Superior temporal gyrus (tissue), 1 donor: ENCODE data around the gene CAVIN3.

ENCODE experiments used
- DNase-seq: peaks from one replicate; pipeline ENCODE4 v3.0.0-alpha.2; 2016; ENCODE audit errors: extremely low spot score

CAVIN3 gene

GRCh38 chr11:6320411-6321155 is at the start of gene CAVIN3:
Gene CAVIN3, minus strand, starts transcription at chr11:6320501. Its CDS starts 25 bp downstream, at chr11:6320476.
- DNase-seq: no peak

- DNase-seq: peak; percentile 1
Observed at GRCh38 chr11:6365659-6366058, 45.4 kb upstream of the CAVIN3 start.

- peak; percentile 79 for DNase-seq
Observed at GRCh38 chr11:6362873-6363678, 42.8 kb upstream of the CAVIN3 start.

GRCh38 chr11:6362185-6362872 is 42.0 kb upstream of the CAVIN3 start:
- DNase-seq: peak; percentile 3

GRCh38 chr11:6360183-6360582 is 39.9 kb upstream of the CAVIN3 start:
- no peak for DNase-seq

GRCh38 chr11:6357222-6357621 is 36.9 kb upstream of the CAVIN3 start:
- DNase-seq: peak; percentile 67

GRCh38 chr11:6356503-6357055 is 36.3 kb upstream of the CAVIN3 start:
- DNase-seq: peak; percentile 7

- DNase-seq: peak; percentile 4
Observed at GRCh38 chr11:6354651-6355485, 34.6 kb upstream of the CAVIN3 start.

GRCh38 chr11:6353367-6353987 is 33.2 kb upstream of the CAVIN3 start:
- DNase-seq: peak; percentile 63

- DNase-seq: no peak
Observed at GRCh38 chr11:6351782-6352382, 31.6 kb upstream of the CAVIN3 start.

GRCh38 chr11:6350486-6350885 is 30.2 kb upstream of the CAVIN3 start:
- peak; percentile 42 for DNase-seq

GRCh38 chr11:6350043-6350442 is 29.7 kb upstream of the CAVIN3 start:
- no peak for DNase-seq

GRCh38 chr11:6345366-6345765 is 25.1 kb upstream of the CAVIN3 start:
- DNase-seq: no peak

GRCh38 chr11:6336293-6336692 is 16.0 kb upstream of the CAVIN3 start:
- no peak for DNase-seq

- DNase-seq: no peak
Observed at GRCh38 chr11:6334806-6335205, 14.5 kb upstream of the CAVIN3 start.

GRCh38 chr11:6333095-6333494 is 12.8 kb upstream of the CAVIN3 start:
- DNase-seq: peak; percentile 47

- DNase-seq: no peak
Observed at GRCh38 chr11:6332066-6332465, 11.8 kb upstream of the CAVIN3 start.

- DNase-seq: no peak
Observed at GRCh38 chr11:6328321-6328720, 8.0 kb upstream of the CAVIN3 start.

GRCh38 chr11:6327806-6328205 is 7.5 kb upstream of the CAVIN3 start:
- no peak for DNase-seq

- DNase-seq: no peak
Observed at GRCh38 chr11:6326985-6327384, 6.7 kb upstream of the CAVIN3 start.
